Adrenal gland (tissue), 12 donors: ENCODE data around the gene FDPS. TPM values are rescaled to one million over a fixed set of nuclear protein-coding genes. Genes with fewer than 3 reads are reported as not detected.

Experiments used
- DNase-seq, 7 donors: peaks; one replicate each; pipeline ENCODE4 v3.0.0-alpha.2; 2019 to 2020
- H3K27ac ChIP-seq, 5 donors: fragments of 200-600 bp; sonication (generic) in 4 of 5; 1 replicate in 3 of 5; 2 replicates in 2 of 5; pipeline versions ENCODE4 v1.5.1 to v1.8.0; 2016 to 2020; ENCODE audit warnings: mild to moderate bottlenecking in 1 of 5
- H3K27me3 ChIP-seq: fragments of 200-600 bp; 2 replicates; pipeline ENCODE4 v1.8.0; 2021
- H3K36me3 ChIP-seq, 2 donors: fragments of 200-600 bp; replicated peaks in 1 of 2; 1 replicate in 1 of 2; 2 replicates in 1 of 2; pipeline versions ENCODE4 v1.5.1 to v1.8.0; 2018 to 2022
- H3K4me1 ChIP-seq, 2 donors: fragments of 200-600 bp; replicated peaks in 1 of 2; 1 replicate in 1 of 2; 2 replicates in 1 of 2; pipeline versions ENCODE4 v1.5.1 to v1.8.0; 2018 to 2021
- H3K4me3 ChIP-seq, 4 donors: fragments of 200-600 bp; sonication (generic) in 3 of 4; one replicate each; pipeline ENCODE4 v1.5.1; 2016 to 2018
- H3K9me3 ChIP-seq, 3 donors: fragments of 200-600 bp; sonication (generic) in 1 of 3; replicated peaks in 1 of 3; 1 replicate in 2 of 3; 2 replicates in 1 of 3; pipeline versions ENCODE4 v1.5.1 to v1.8.0; 2016 to 2021
- CTCF ChIP-seq, 6 experiments: fragments of 450-650 bp in 4 of 6; fragments of 200-600 bp in 2 of 6; sonication (generic) in 1 of 6; IDR thresholded peaks; 1 replicate in 5 of 6; 2 replicates in 1 of 6; pipeline versions ENCODE4 v1.5.1 to v1.8.0; 2016 to 2021; ENCODE audit warnings: antibody characterized with exemption in 6 of 6, mild to moderate bottlenecking in 2 of 6, moderate library complexity in 1 of 6
- POLR2A ChIP-seq, 2 donors: fragments of 450-650 bp; IDR thresholded peaks; one replicate each; pipeline ENCODE4 v1.6.1; 2017; ENCODE audit warnings: antibody characterized with exemption in 2 of 2, mild to moderate bottlenecking in 2 of 2, moderate library complexity in 1 of 2
- WGBS, 4 donors: extraction: QIAGEN DNeasy Blood & Tissue Kit in 2 of 4; methylation state at CpG; one replicate each; pipeline versions ENCODE4 v1.1.5 to v1.1.7; 2013 to 2017; 5-methylcytosine and 5-hydroxymethylcytosine counted together
- intact Hi-C, 2 donors: fragments of 100-400 bp; cut with DNase I; formaldehyde crosslinking; loops; one replicate each; pipeline versions ENCODE4 v1.14.1 to v1.15.0; 2022 to 2023
- polyA plus RNA-seq, 3 donors: library from polyadenylated mRNA; stranded (reverse); fragments of 200-250 nt in 2 of 3; fragments of 350-450 nt in 1 of 3; fragmentation: Illumina TruSeq in 1 of 3; extraction: RNeasy Lipid Tissue Mini Kit (QIAGEN cat#74804) in 1 of 3; gene quantifications; one replicate each; pipeline ENCODE4 v1.2.3, GENCODE V29; 2013 to 2014
- total RNA-seq, 9 donors: library from RNA; depleted of rRNA in 4 of 9; stranded (reverse); fragments of >200 nt in 4 of 9; fragments of 120-200 nt in 1 of 9; fragmentation: NEBNext Ultra II Directional in 1 of 9; extraction: Animal tissue kit (Norgen Biotek cat#: 25700) in 1 of 9; gene quantifications; one replicate each; pipeline versions ENCODE4 v1.1.0 to v1.2.4, GENCODE V29; 2013 to 2023
- donor health status: healthy with polysubstance abuse.
- donor health status: Bipolar disorder and iron deficiency.
- donor health status: DM: yes; HTN: yes; CAD: no.
- donor health status: DM: no; HTN: no; CAD: no.
- donor health status: DM: no; HTN: no; CAD: no.
- donor health status: DM: yes; HTN: yes; CAD: no.

The FDPS gene
- total and polyA plus RNA-seq, 12 donors, result 107 to 2,334 (median 206) TPM

- intact Hi-C loops, result loop anchor here in 1 of 2 donors (10.0 kb wide), 1 partner anchor 321 kb away; no protein-coding TSS in a partner anchor
- TF ChIP-seq POLR2A (IDR thresholded peaks at IDR 0.05), result peak; percentile 83 to 88
- no peak for TF ChIP-seq CTCF (IDR thresholded peaks at IDR 0.05)
Measured at GRCh38 chr1:155273343-155274245, 35.1 kb upstream of the FDPS start, which contains the start of gene CLK2. CLK2 (minus strand) TSS chr1:155273504; CDS start chr1:155270977, 2,527 bp downstream.

GRCh38 chr1:155277070-155277901 lies 31.4 kb upstream of the FDPS start, which contains the start of gene HCN3:
HCN3 (plus strand) TSS chr1:155277463; CDS start chr1:155277591, 128 bp downstream.
- TF ChIP-seq POLR2A (IDR thresholded peaks at IDR 0.05) (no peak), CTCF (IDR thresholded peaks at IDR 0.05) (peak in 4 of 6 experiments; percentile 27 to 70 (median 62))

More at GRCh38 chr1:155273343-155274245, 35.1 kb upstream of the FDPS start, which contains the start of gene CLK2:
- WGBS, 4 donors, result 13 to 42% (median 21%) methylated on average over 22 to 61 of the region's 61 CpGs
- H3K27ac ChIP-seq, result peak within 1 kb of the TSS; percentile 90 to 100 (median 98)
- peaks cover 22 to 28% of the 10 kb centered on the region in 2 donors for H3K4me1 ChIP-seq
- peak; percentile 95 to 97 (median 95) for DNase-seq
- no peaks in the 10 kb centered on the region for H3K9me3 ChIP-seq
- H3K27me3 ChIP-seq, result no peaks in the 10 kb centered on the region
- peaks cover 0 to 30% of the 10 kb centered on the region in 2 donors for H3K36me3 ChIP-seq
- peak within 1 kb of the TSS; percentile 16 to 98 (median 76) for H3K4me3 ChIP-seq

GRCh38 chr1:155277902-155278688 lies 30.6 kb upstream of the FDPS start:
- WGBS, 4 donors, result 0 to 3% (median 1%) methylated on average over 6 to 29 of the region's 29 CpGs
- DNase-seq, result peak; percentile 48 to 80 (median 67)
- no peaks in the 10 kb centered on the region for H3K9me3 ChIP-seq
- H3K27ac ChIP-seq, result peak overlapping the region in 2 of 5 donors; percentile 60 to 73
- H3K4me1 ChIP-seq, result peaks cover 13 to 18% of the 10 kb centered on the region in 2 donors
- intact Hi-C loops, result loop anchor here in 1 of 2 donors (5.0 to 10.0 kb wide), 2 partner anchors 44 to 317 kb away; partner anchors contain the start of gene RUSC1
- H3K4me3 ChIP-seq, result peak overlapping the region in 3 of 4 donors; percentile 56 to 82 (median 76)
- H3K27me3 ChIP-seq, result no peaks in the 10 kb centered on the region
- H3K36me3 ChIP-seq, result no peaks in the 10 kb centered on the region
- TF ChIP-seq POLR2A (IDR thresholded peaks at IDR 0.05) (no peak), CTCF (IDR thresholded peaks at IDR 0.05) (peak in 2 of 6 experiments; percentile 26 to 31)

More at GRCh38 chr1:155277070-155277901, 31.4 kb upstream of the FDPS start, which contains the start of gene HCN3:
- H3K4me1 ChIP-seq, result peaks cover 16 to 21% of the 10 kb centered on the region in 2 donors
- no peaks in the 10 kb centered on the region for H3K36me3 ChIP-seq
- peak; percentile 97 to 99 (median 99) for DNase-seq
- intact Hi-C loops, result loop anchor here in 1 of 2 donors (5.0 to 10.0 kb wide), 2 partner anchors 45 to 318 kb away; partner anchors contain the start of gene RUSC1
- peak within 1 kb of the TSS in 2 of 5 donors; percentile 60 to 73 for H3K27ac ChIP-seq
- WGBS, 4 donors, result 0 to 2% (median 1%) methylated on average over 10 to 68 of the region's 68 CpGs
- no peaks in the 10 kb centered on the region for H3K27me3 ChIP-seq
- H3K9me3 ChIP-seq, result no peaks in the 10 kb centered on the region
- peak within 1 kb of the TSS; percentile 38 to 82 (median 66) for H3K4me3 ChIP-seq
